Measurements from ENCODE around the gene TNFRSF21. TPM values are rescaled to one million over a fixed set of nuclear protein-coding genes. Genes with fewer than 3 reads are reported as not detected.

The TNFRSF21 gene
- total RNA-seq, 1 donor from 2014 or later: 27.1 TPM

GRCh38 chr6:47203266-47203937 is 106.3 kb downstream of the TNFRSF21 start:
- Mint-ChIP-seq H3K27ac (ENCODE audit: unreplicated experiment) (no peak overlapping the region), H3K4me3 (ENCODE audit: unreplicated experiment) (no peak overlapping the region), H3K36me3 (ENCODE audit: unreplicated experiment) (no peaks in the 10 kb centered on the region), H3K27me3 (ENCODE audit: unreplicated experiment) (no peaks in the 10 kb centered on the region), H3K4me1 (ENCODE audit: low read depth, unreplicated experiment) (no peaks in the 10 kb centered on the region), H3K9me3 (ENCODE audit: unreplicated experiment) (no peaks in the 10 kb centered on the region)
- TF ChIP-seq, protein P1, sequence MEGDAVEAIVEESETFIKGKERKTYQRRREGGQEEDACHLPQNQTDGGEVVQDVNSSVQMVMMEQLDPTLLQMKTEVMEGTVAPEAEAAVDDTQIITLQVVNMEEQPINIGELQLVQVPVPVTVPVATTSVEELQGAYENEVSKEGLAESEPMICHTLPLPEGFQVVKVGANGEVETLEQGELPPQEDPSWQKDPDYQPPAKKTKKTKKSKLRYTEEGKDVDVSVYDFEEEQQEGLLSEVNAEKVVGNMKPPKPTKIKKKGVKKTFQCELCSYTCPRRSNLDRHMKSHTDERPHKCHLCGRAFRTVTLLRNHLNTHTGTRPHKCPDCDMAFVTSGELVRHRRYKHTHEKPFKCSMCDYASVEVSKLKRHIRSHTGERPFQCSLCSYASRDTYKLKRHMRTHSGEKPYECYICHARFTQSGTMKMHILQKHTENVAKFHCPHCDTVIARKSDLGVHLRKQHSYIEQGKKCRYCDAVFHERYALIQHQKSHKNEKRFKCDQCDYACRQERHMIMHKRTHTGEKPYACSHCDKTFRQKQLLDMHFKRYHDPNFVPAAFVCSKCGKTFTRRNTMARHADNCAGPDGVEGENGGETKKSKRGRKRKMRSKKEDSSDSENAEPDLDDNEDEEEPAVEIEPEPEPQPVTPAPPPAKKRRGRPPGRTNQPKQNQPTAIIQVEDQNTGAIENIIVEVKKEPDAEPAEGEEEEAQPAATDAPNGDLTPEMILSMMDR (IDR thresholded peaks at IDR 0.05; ENCODE audit: partially characterized antibody, unreplicated experiment): no peak
- no peak for DNase-seq

- no peak overlapping the region for H3K27ac Mint-ChIP-seq (ENCODE audit: unreplicated experiment)
- H3K4me1 Mint-ChIP-seq (ENCODE audit: low read depth, unreplicated experiment): no peaks in the 10 kb centered on the region
- DNase-seq: no peak
- H3K9me3 Mint-ChIP-seq (ENCODE audit: unreplicated experiment): no peaks in the 10 kb centered on the region
- H3K27me3 Mint-ChIP-seq (ENCODE audit: unreplicated experiment): no peaks in the 10 kb centered on the region
- TF ChIP-seq, protein P1 (IDR thresholded peaks at IDR 0.05; ENCODE audit: partially characterized antibody, unreplicated experiment): no peak
- no peak overlapping the region for H3K4me3 Mint-ChIP-seq (ENCODE audit: unreplicated experiment)
- no peaks in the 10 kb centered on the region for H3K36me3 Mint-ChIP-seq (ENCODE audit: unreplicated experiment)
Observed at GRCh38 chr6:47202644-47203205, 107.0 kb downstream of the TNFRSF21 start.

- Mint-ChIP-seq H3K27ac (ENCODE audit: unreplicated experiment) (no peak overlapping the region), H3K9me3 (ENCODE audit: unreplicated experiment) (no peaks in the 10 kb centered on the region), H3K4me1 (ENCODE audit: low read depth, unreplicated experiment) (no peaks in the 10 kb centered on the region), H3K27me3 (ENCODE audit: unreplicated experiment) (no peaks in the 10 kb centered on the region), H3K36me3 (ENCODE audit: unreplicated experiment) (no peaks in the 10 kb centered on the region), H3K4me3 (ENCODE audit: unreplicated experiment) (no peak overlapping the region)
- no peak for DNase-seq
- TF ChIP-seq, protein P1 (IDR thresholded peaks at IDR 0.05; ENCODE audit: partially characterized antibody, unreplicated experiment): no peak
Observed at GRCh38 chr6:47200536-47201334, 109.0 kb downstream of the TNFRSF21 start.

- Mint-ChIP-seq H3K27ac (ENCODE audit: unreplicated experiment) (no peak overlapping the region), H3K36me3 (ENCODE audit: unreplicated experiment) (no peaks in the 10 kb centered on the region), H3K4me3 (ENCODE audit: unreplicated experiment) (no peak overlapping the region), H3K4me1 (ENCODE audit: low read depth, unreplicated experiment) (no peaks in the 10 kb centered on the region), H3K27me3 (ENCODE audit: unreplicated experiment) (no peaks in the 10 kb centered on the region), H3K9me3 (ENCODE audit: unreplicated experiment) (no peaks in the 10 kb centered on the region)
- DNase-seq: no peak
- TF ChIP-seq, protein P1 (IDR thresholded peaks at IDR 0.05; ENCODE audit: partially characterized antibody, unreplicated experiment): no peak
Observed at GRCh38 chr6:47197682-47198640, 111.7 kb downstream of the TNFRSF21 start.
